ENCODE results near the gene SLC22A14. TPM values are rescaled to one million over a fixed set of nuclear protein-coding genes. Genes with fewer than 3 reads are reported as not detected.

SLC22A14 gene
- total and polyA plus RNA-seq, 12 donors = 0.06 to 0.37 (median 0.23) TPM; not detected in 8

DNA sequence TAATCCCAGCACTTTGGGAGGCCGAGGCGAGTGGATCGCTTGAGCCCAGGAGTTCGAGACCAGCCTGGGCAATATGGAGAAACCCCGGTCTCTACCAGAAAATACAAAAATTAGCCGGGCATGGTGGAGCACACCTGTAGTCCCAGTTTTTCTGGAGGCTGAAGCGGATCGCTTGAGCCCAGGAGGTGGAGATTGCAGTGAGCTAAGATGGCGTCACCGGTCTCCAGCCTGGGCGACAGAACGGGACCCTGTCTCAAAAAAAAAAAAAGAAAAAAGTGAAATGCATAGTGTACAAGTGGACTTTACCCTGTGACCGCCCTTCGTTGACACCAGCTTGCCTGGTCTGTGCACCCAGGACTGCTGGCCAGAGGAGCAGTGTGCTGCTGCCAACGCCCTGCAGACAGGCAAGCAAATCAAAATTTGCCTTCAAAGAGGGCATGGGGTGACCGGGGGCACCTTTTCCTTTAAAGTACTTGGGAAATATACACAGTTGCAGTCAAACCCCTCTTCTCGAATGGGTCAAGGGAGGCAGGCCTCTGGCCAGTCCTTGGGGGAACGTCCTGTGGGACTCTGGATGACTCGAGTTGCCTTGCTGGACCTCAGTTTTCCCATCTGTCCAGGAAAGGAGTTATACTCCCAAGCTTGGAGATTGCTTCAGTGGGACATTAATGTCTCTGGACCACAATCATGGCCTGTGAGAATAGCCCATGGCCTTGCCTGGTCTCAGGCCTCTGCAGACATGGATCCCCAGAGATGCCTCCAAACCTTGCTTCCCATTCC lies 65.5 kb downstream of the SLC22A14 start:
- 88 to 90% methylated on average over 19 of the region's 19 CpGs for WGBS, 2 donors
- intact Hi-C loops (cut with DNase I) = loop anchor here (2.0 to 10.0 kb wide), 8 partner anchors 130 to 307 kb away; partner anchors contain the start of genes ACAA1 (in 2 of the 10) and MYD88 (in 2 of the 10)
- TF ChIP-seq, protein P1, sequence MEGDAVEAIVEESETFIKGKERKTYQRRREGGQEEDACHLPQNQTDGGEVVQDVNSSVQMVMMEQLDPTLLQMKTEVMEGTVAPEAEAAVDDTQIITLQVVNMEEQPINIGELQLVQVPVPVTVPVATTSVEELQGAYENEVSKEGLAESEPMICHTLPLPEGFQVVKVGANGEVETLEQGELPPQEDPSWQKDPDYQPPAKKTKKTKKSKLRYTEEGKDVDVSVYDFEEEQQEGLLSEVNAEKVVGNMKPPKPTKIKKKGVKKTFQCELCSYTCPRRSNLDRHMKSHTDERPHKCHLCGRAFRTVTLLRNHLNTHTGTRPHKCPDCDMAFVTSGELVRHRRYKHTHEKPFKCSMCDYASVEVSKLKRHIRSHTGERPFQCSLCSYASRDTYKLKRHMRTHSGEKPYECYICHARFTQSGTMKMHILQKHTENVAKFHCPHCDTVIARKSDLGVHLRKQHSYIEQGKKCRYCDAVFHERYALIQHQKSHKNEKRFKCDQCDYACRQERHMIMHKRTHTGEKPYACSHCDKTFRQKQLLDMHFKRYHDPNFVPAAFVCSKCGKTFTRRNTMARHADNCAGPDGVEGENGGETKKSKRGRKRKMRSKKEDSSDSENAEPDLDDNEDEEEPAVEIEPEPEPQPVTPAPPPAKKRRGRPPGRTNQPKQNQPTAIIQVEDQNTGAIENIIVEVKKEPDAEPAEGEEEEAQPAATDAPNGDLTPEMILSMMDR (IDR thresholded peaks at IDR 0.05) = no peak
- ATAC-seq (no peak), DNase-seq (no peak)
- Histone ChIP-seq H3K9me3 (peaks cover 0 to 4% (median 0%) of the 10 kb centered on the region in 11 donors), H3K4me3 (peak overlapping the region; percentile 27 to 87 (median 82)), H3K36me3 (peaks cover 0 to 6% (median 0%) of the 10 kb centered on the region in 9 donors), H3K27ac (peak overlapping the region in 1 of 10 donors; percentile 35), H3K27me3 (no peaks in the 10 kb centered on the region), H3K4me1 (peaks cover 0 to 22% (median 9%) of the 10 kb centered on the region in 9 donors)

DNA sequence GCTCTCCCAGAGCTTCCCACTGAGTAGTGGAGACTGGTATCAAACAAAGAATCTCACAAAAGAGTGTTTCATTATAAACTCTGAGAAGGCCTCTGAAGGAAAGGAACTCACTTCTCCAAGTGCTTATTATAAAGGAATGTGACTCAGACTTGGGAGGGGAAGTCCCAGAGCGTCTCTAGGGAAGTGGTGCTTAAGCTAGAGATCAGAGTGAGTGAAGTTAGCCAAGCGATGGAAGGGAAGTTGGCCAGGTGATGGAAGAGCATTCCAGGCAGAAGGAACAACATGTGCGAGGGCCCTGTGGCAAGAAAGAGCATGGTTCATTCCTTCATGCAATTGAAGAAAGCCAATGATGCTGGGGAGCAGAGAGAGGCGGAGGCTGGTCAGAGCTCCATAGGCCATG lies 66.8 kb downstream of the SLC22A14 start:
- Histone ChIP-seq H3K36me3 (peaks cover 0 to 7% (median 0%) of the 10 kb centered on the region in 9 donors), H3K9me3 (no peaks in the 10 kb centered on the region), H3K4me1 (peaks cover 0 to 22% (median 9%) of the 10 kb centered on the region in 9 donors), H3K27ac (no peak overlapping the region), H3K27me3 (no peaks in the 10 kb centered on the region), H3K4me3 (no peak overlapping the region)
- intact Hi-C loops (cut with DNase I) = loop anchor here in 8 of 10 donors (5.0 to 10.0 kb wide), 6 partner anchors 128 to 306 kb away; partner anchors contain the start of genes ACAA1 (in 2 of the 8) and MYD88 (in 2 of the 8)
- ATAC-seq (no peak), DNase-seq (no peak)
- 69 to 76% methylated on average over 4 of the region's 4 CpGs for WGBS, 2 donors
- TF ChIP-seq, protein P1 (IDR thresholded peaks at IDR 0.05) = no peak

DNA sequence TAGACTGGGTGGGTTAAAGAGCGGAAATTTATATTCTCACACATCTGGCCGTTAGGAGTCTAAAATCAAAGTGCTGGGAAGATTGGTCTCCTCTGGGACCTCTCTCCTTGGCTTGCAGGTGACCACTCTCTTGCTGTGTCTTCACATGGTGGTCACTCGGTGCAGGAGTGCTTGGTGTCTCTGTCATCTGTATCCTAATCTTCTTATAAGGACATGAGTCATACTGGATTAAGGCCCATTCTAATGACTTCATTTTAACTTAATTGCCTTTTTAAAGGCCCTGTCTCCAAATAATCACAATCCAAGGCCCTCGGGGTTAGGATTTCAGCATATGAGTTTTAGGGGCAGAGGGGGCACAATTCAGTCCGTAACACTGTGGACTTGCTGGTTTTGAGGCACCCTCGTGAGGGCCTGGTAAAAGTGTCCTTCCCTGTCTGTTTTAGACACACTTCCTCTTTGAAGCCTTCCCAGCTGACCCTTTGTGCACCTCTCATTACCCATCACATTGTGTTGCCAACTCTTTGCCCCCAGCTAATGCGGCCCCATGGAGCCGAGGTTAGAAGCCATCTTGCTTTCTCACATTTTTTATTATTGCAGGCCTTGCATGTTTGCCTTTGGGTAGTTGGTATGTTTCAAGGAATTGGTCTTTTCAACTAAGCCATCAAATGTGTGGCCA lies 67.7 kb downstream of the SLC22A14 start:
- ATAC-seq (no peak), DNase-seq (no peak)
- no peak overlapping the region for H3K4me3 ChIP-seq
- no peaks in the 10 kb centered on the region for H3K9me3 ChIP-seq
- TF ChIP-seq, protein P1 (IDR thresholded peaks at IDR 0.05) = no peak
- peaks cover 0 to 7% (median 0%) of the 10 kb centered on the region in 9 donors for H3K36me3 ChIP-seq
- WGBS, 2 donors = 83 to 84% methylated on average over 8 of the region's 8 CpGs
- H3K4me1 ChIP-seq = peaks cover 0 to 22% (median 9%) of the 10 kb centered on the region in 9 donors
- no peaks in the 10 kb centered on the region for H3K27me3 ChIP-seq
- intact Hi-C loops (cut with DNase I) = loop anchor here in 8 of 10 donors (5.0 to 10.0 kb wide), 6 partner anchors 127 to 305 kb away; partner anchors contain the start of genes ACAA1 (in 2 of the 8) and MYD88 (in 2 of the 8)
- H3K27ac ChIP-seq = no peak overlapping the region

DNA sequence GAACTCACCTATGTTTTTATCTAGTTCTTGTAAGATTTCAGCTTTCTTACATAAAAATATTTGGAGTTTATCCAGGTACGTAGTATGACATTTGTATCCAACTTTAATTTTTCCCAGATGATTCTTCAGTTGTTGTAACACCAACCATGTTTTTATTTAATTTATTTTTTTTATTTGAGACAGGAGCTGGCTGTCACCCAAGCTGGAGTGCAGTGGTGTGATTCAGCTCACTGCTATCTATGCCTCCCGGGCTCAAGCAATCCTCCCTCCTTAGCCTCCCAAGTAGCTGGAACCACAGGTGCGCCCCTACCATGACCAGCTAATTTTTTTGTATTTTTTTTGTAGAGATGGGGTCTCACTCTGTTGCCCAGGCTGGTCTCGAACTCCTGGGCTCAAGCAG lies 71.1 kb downstream of the SLC22A14 start:
- Histone ChIP-seq H3K27ac (no peak overlapping the region), H3K4me3 (no peak overlapping the region), H3K4me1 (peaks cover 0 to 6% (median 0%) of the 10 kb centered on the region in 9 donors), H3K27me3 (no peaks in the 10 kb centered on the region), H3K36me3 (peaks cover 0 to 7% (median 0%) of the 10 kb centered on the region in 9 donors), H3K9me3 (no peaks in the 10 kb centered on the region)
- TF ChIP-seq, protein P1 (IDR thresholded peaks at IDR 0.05) = no peak
- DNase-seq (no peak), ATAC-seq (no peak)
- intact Hi-C loops (cut with DNase I) = no loop called here
- 86 to 92% methylated on average over 4 of the region's 4 CpGs for WGBS, 2 donors

All from heart right ventricle (tissue), 16 donors.